ENCODE results near the gene WWOX.

GRCh38 chr16:78150233-78150632 is 50.8 kb downstream of the WWOX start:
- TF ChIP-seq CTCF (IDR thresholded peaks at IDR 0.05; ENCODE audit: borderline replicate concordance, extremely low read depth, low read length, poor library complexity, severe bottlenecking) (no peak), EZH2 (IDR thresholded peaks at IDR 0.05; ENCODE audit: borderline replicate concordance, low read depth, low read length, severe bottlenecking) (no peak)
